Glutamatergic neuron (in vitro differentiated cells): ENCODE measurements around the gene SMARCAD1. TPM values are rescaled to one million over a fixed set of nuclear protein-coding genes. Genes with fewer than 3 reads are reported as not detected.

Experiments used
- DNase-seq: peaks from one replicate; pipeline ENCODE4 v3.0.0; 2022
- H3K27ac Mint-ChIP-seq: one replicate; pipeline ENCODE4 v1.8.0; 2020; ENCODE audit warnings: mild to moderate bottlenecking, mixed read lengths, inconsistent platforms; ENCODE audit not compliant: unreplicated experiment
- H3K27me3 Mint-ChIP-seq: one replicate; pipeline ENCODE4 v1.8.0; 2020; ENCODE audit warnings: mild to moderate bottlenecking, moderate library complexity, mixed read lengths, inconsistent platforms; ENCODE audit not compliant: unreplicated experiment
- H3K36me3 Mint-ChIP-seq: one replicate; pipeline ENCODE4 v1.8.0; 2020; ENCODE audit warnings: mild to moderate bottlenecking, mixed read lengths, inconsistent platforms; ENCODE audit not compliant: unreplicated experiment
- H3K4me1 Mint-ChIP-seq: one replicate; pipeline ENCODE4 v1.8.0; 2020; ENCODE audit warnings: mild to moderate bottlenecking, low read depth, mixed read lengths, inconsistent platforms; ENCODE audit not compliant: unreplicated experiment
- H3K4me3 Mint-ChIP-seq: one replicate; pipeline ENCODE4 v1.8.0; 2020; ENCODE audit warnings: mild to moderate bottlenecking, mixed read lengths, inconsistent platforms; ENCODE audit not compliant: unreplicated experiment
- H3K9me3 Mint-ChIP-seq: one replicate; pipeline ENCODE4 v1.8.0; 2020; ENCODE audit warnings: mild to moderate bottlenecking, moderate library complexity, mixed read lengths, inconsistent platforms; ENCODE audit not compliant: unreplicated experiment
- CTCF ChIP-seq: fragments of 200-600 bp; sonication (generic); IDR thresholded peaks from one replicate; pipeline ENCODE4 v1.5.0; 2021; ENCODE audit not compliant: partially characterized antibody, unreplicated experiment
- total RNA-seq: library from RNA; stranded (reverse); fragmentation: NEBNext Ultra II Directional; extraction: Animal tissue kit (Norgen Biotek cat#: 25700); gene quantifications from one replicate; pipeline ENCODE4 v1.2.1, GENCODE V29; 2021; ENCODE audit not compliant: unreplicated experiment

SMARCAD1 gene
- total RNA-seq, 1 donor from 2014 or later: 74.8 TPM

- H3K27ac Mint-ChIP-seq: no peak overlapping the region
- no peak for DNase-seq
Observed at GRCh38 chr4:94214703-94215319, 7.1 kb downstream of the SMARCAD1 start.

GRCh38 chr4:94216394-94216793 lies 8.7 kb downstream of the SMARCAD1 start:
- TF ChIP-seq CTCF: no peak
- DNase-seq: no peak
- no peak overlapping the region for H3K4me3 Mint-ChIP-seq
- H3K27me3 Mint-ChIP-seq: no peaks in the 10 kb centered on the region
- H3K9me3 Mint-ChIP-seq: peaks cover 4% of the 10 kb centered on the region
- no peak overlapping the region for H3K27ac Mint-ChIP-seq
- H3K4me1 Mint-ChIP-seq: no peaks in the 10 kb centered on the region
- no peaks in the 10 kb centered on the region for H3K36me3 Mint-ChIP-seq

More at GRCh38 chr4:94214703-94215319, 7.1 kb downstream of the SMARCAD1 start:
- no peaks in the 10 kb centered on the region for H3K4me1 Mint-ChIP-seq
- H3K4me3 Mint-ChIP-seq: no peak overlapping the region
- TF ChIP-seq CTCF: no peak
- H3K9me3 Mint-ChIP-seq: peaks cover 4% of the 10 kb centered on the region
- no peaks in the 10 kb centered on the region for H3K27me3 Mint-ChIP-seq
- peaks cover 4% of the 10 kb centered on the region for H3K36me3 Mint-ChIP-seq

GRCh38 chr4:94219402-94219801 lies 11.7 kb downstream of the SMARCAD1 start:
- no peak for DNase-seq
- H3K27me3 Mint-ChIP-seq: no peaks in the 10 kb centered on the region
- peaks cover 4% of the 10 kb centered on the region for H3K9me3 Mint-ChIP-seq
- H3K36me3 Mint-ChIP-seq: no peaks in the 10 kb centered on the region
- TF ChIP-seq CTCF: no peak
- H3K4me3 Mint-ChIP-seq: no peak overlapping the region
- H3K27ac Mint-ChIP-seq: no peak overlapping the region
- H3K4me1 Mint-ChIP-seq: no peaks in the 10 kb centered on the region

GRCh38 chr4:94221916-94222315 lies 14.3 kb downstream of the SMARCAD1 start:
- Mint-ChIP-seq H3K27me3 (no peaks in the 10 kb centered on the region), H3K4me1 (peaks cover under 1% of the 10 kb centered on the region), H3K9me3 (no peaks in the 10 kb centered on the region), H3K4me3 (no peak overlapping the region), H3K27ac (no peak overlapping the region), H3K36me3 (peaks cover 3% of the 10 kb centered on the region)
- no peak for DNase-seq
- no peak for TF ChIP-seq CTCF

- peaks cover 7% of the 10 kb centered on the region for H3K4me1 Mint-ChIP-seq
- no peak for TF ChIP-seq CTCF
- no peaks in the 10 kb centered on the region for H3K27me3 Mint-ChIP-seq
- no peaks in the 10 kb centered on the region for H3K9me3 Mint-ChIP-seq
- no peak overlapping the region for H3K4me3 Mint-ChIP-seq
- DNase-seq: no peak
- H3K27ac Mint-ChIP-seq: no peak overlapping the region
- peaks cover 7% of the 10 kb centered on the region for H3K36me3 Mint-ChIP-seq
Observed at GRCh38 chr4:94225449-94225848, 17.8 kb downstream of the SMARCAD1 start.
